HepG2 (cell line): ENCODE measurements around the gene TPGS1. TPM values are rescaled to one million over a fixed set of nuclear protein-coding genes. Genes with fewer than 3 reads are reported as not detected.

ENCODE experiments used
- ARHGAP35 ChIP-seq: sonication (generic); formaldehyde crosslinking; IDR thresholded peaks from 2 replicates; pipeline ENCODE4 v1.9.0; 2022; ENCODE audit warnings: mild to moderate bottlenecking, inconsistent platforms, moderate library complexity, missing genetic modification reagents, borderline replicate concordance
- BATF2 ChIP-seq: sonication (generic); formaldehyde crosslinking; IDR thresholded peaks from 2 replicates; pipeline ENCODE4 v1.8.0; 2022; ENCODE audit warnings: mild to moderate bottlenecking, missing genetic modification reagents, moderate library complexity
- DMAP1 ChIP-seq: IDR thresholded peaks from 2 replicates; pipeline ENCODE4 v1.6.1; 2016
- FLYWCH1 ChIP-seq: sonication (generic); formaldehyde crosslinking; IDR thresholded peaks from 2 replicates; pipeline ENCODE4 v1.8.1; 2023; ENCODE audit warnings: mild to moderate bottlenecking, missing genetic modification reagents
- MEIS2 ChIP-seq: sonication (generic); formaldehyde crosslinking; IDR thresholded peaks from 2 replicates; pipeline ENCODE4 v1.9.0; 2021; ENCODE audit warnings: mild to moderate bottlenecking, missing genetic modification reagents
- MXI1 ChIP-seq: IDR thresholded peaks from 3 replicates; pipeline ENCODE4 v1.6.1; 2012; ENCODE audit warnings: low read depth, low read length, inconsistent platforms, borderline replicate concordance
- PHF20 ChIP-seq: sonication (generic); formaldehyde crosslinking; IDR thresholded peaks from 2 replicates; pipeline ENCODE4 v1.5.0; 2020; ENCODE audit warnings: mild to moderate bottlenecking, missing genetic modification reagents
- REPIN1 ChIP-seq: sonication (generic); formaldehyde crosslinking; IDR thresholded peaks from 2 replicates; pipeline ENCODE4 v1.8.0; 2022; ENCODE audit warnings: missing genetic modification reagents, low read depth, mild to moderate bottlenecking, borderline replicate concordance
- RFXAP ChIP-seq: sonication (generic); formaldehyde crosslinking; IDR thresholded peaks from 2 replicates; pipeline ENCODE4 v1.4.0; 2020; ENCODE audit warnings: missing genetic modification reagents, borderline replicate concordance
- SOX5 ChIP-seq: IDR thresholded peaks from 2 replicates; pipeline ENCODE4 v1.6.1; 2016; ENCODE audit warnings: borderline replicate concordance
- SUZ12 ChIP-seq: fragments of 150-350 bp; IDR thresholded peaks from 2 replicates; pipeline ENCODE4 v1.6.1; 2014; ENCODE audit warnings: low read depth, low read length
- TCF7 ChIP-seq: sonication (generic); IDR thresholded peaks from 2 replicates; pipeline ENCODE4 v1.6.1; 2016; ENCODE audit warnings: antibody characterized with exemption, low read depth
- THAP11 ChIP-seq: IDR thresholded peaks from 2 replicates; pipeline ENCODE4 v1.6.1; 2016; ENCODE audit warnings: missing biosample characterization, missing genetic modification reagents
- YEATS4 ChIP-seq: sonication (generic); formaldehyde crosslinking; IDR thresholded peaks from 2 replicates; pipeline ENCODE4 v1.4.0; 2020; ENCODE audit warnings: missing genetic modification reagents, borderline replicate concordance
- ZFP36L1 ChIP-seq: sonication (generic); formaldehyde crosslinking; IDR thresholded peaks from 2 replicates; pipeline ENCODE4 v1.8.0; 2022; ENCODE audit warnings: mild to moderate bottlenecking, missing genetic modification reagents, moderate library complexity
- ZGPAT ChIP-seq: IDR thresholded peaks from 2 replicates; pipeline ENCODE4 v1.6.1; 2016; ENCODE audit warnings: mild to moderate bottlenecking
- ZNF280B ChIP-seq: sonication (generic); formaldehyde crosslinking; IDR thresholded peaks from 2 replicates; pipeline ENCODE4 v1.5.0; 2020; ENCODE audit warnings: missing genetic modification reagents, mild to moderate bottlenecking, borderline replicate concordance
- ZNF616 ChIP-seq: sonication (generic); formaldehyde crosslinking; IDR thresholded peaks from 2 replicates; pipeline ENCODE4 v1.5.0; 2020; ENCODE audit warnings: low read depth, mild to moderate bottlenecking, missing genetic modification reagents
- ZNF761 ChIP-seq: sonication (generic); formaldehyde crosslinking; conservative IDR thresholded peaks from 2 replicates; pipeline ENCODE4 v1.4.0; 2020; ENCODE audit warnings: mild to moderate bottlenecking, missing genetic modification reagents
- ZNF776 ChIP-seq: sonication (generic); formaldehyde crosslinking; IDR thresholded peaks from 2 replicates; pipeline ENCODE4 v1.4.0; 2020; ENCODE audit warnings: mild to moderate bottlenecking, missing genetic modification reagents
- ZNF83 ChIP-seq: sonication (generic); formaldehyde crosslinking; IDR thresholded peaks from 2 replicates; pipeline ENCODE4 v1.4.0; 2020; ENCODE audit warnings: missing genetic modification reagents, mild to moderate bottlenecking, borderline replicate concordance
- ZNF841 ChIP-seq: sonication (generic); formaldehyde crosslinking; IDR thresholded peaks from 2 replicates; pipeline ENCODE4 v1.8.1; 2023; ENCODE audit warnings: missing genetic modification reagents, borderline replicate concordance
- polyA plus RNA-seq, 8 experiments: library from polyadenylated mRNA; depleted of rRNA in 3 of 8; stranded (reverse) in 7 of 8; unstranded in 1 of 8; fragments of >200 nt; fragmentation: Illumina TruSeq in 4 of 8; extraction: Trizol in 4 of 8; gene quantifications; 2 replicates each; pipeline versions ENCODE4 v1.2.1 to v1.2.3, GENCODE V29; 2011 to 2016; ENCODE audit warnings: low read depth in 4 of 8, missing spikeins in 1 of 8, mixed read lengths in 1 of 8; ENCODE audit not compliant: insufficient read depth in 1 of 8
- total RNA-seq, 5 experiments: library from RNA; depleted of rRNA; stranded (reverse); fragments of >200 nt; fragmentation: Illumina TruSeq; extraction: Trizol; gene quantifications; 2 replicates each; pipeline ENCODE4 v1.2.3, GENCODE V29; 2016; ENCODE audit warnings: low read depth in 1 of 5
- TF ChIP-seq, protein P1 (sequence below): sonication (generic); formaldehyde crosslinking; IDR thresholded peaks from 2 replicates; pipeline ENCODE4 v1.5.1; 2020; ENCODE audit warnings: mild to moderate bottlenecking, missing genetic modification reagents, moderate library complexity
- TF ChIP-seq, protein P2 (sequence below): sonication (generic); formaldehyde crosslinking; IDR thresholded peaks from 2 replicates; pipeline ENCODE4 v1.4.0; 2020; ENCODE audit warnings: mild to moderate bottlenecking, missing genetic modification reagents

The TPGS1 gene
- total and polyA plus RNA-seq, 2 of the 13 experiments (the other 11 are each of a cell fraction or from before 2014, with no cell fraction given): 1.1 to 6.2 TPM

DNA sequence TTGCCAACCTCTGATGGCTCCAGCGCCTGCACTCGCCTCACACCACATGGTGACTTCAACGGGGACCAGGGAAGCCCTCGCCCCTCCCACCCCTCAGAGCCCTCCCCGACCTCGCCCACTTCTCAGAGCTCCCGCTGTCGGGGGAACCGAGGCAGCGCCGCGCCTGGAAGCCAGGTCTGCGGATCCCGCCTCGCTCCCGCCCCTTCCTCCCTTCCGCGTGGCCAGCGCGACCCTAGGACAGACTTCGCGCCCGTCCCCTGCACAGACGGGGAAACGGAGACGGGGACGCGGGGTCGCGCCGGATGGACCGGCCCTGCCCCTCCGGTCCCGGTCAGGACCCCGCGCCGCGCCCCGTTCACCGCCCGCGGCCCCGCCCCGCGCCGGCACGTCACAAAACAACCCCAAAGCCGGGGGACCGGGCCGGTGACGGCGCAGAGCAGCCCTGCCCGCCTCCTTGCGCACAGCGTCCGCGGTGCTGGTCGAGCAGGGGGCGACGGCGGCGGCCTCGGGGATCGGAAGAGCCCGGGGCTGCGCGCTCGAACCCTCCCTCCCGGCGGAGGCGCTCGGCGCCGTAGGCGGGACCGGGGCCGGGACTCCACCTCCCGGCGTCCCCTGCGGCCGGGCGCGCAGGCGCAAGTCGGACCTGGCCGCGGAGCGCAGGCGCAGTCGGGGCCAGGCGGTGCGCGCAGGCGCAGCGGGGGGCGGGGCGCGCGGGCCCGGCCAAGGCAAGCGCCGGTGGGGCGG is 23.9 kb downstream of the TPGS1 start (continued):
- TF ChIP-seq ARHGAP35 (peak; percentile 54; the same call in 1 of the 2 replicates), ZNF616 (0 out of 2 replicates have a peak, but pooled peaks have one; percentile 23), THAP11 (CRISPR knock-in tag) (peak; percentile 92), ZNF776 (CRISPR knock-in tag) (peak; percentile 83; the same call in 1 of the 2 replicates), ZNF841 (CRISPR knock-in tag) (no peak), RFXAP (CRISPR knock-in tag) (no peak), FLYWCH1 (CRISPR knock-in tag) (no peak), PHF20 (CRISPR knock-in tag) (0 out of 2 replicates have a peak, but pooled peaks have one; percentile 23), MEIS2 (CRISPR knock-in tag) (peak; percentile 23; the same call in 1 of the 2 replicates), MXI1 (peak; percentile 73; the same call in 1 of the 3 replicates), ZNF280B (CRISPR knock-in tag) (peak; percentile 65; the same call in 1 of the 2 replicates), SOX5 (CRISPR knock-in tag) (peak; percentile 15; the same call in 1 of the 2 replicates), REPIN1 (CRISPR knock-in tag) (no peak; the same call in 1 of the 2 replicates), ZGPAT (CRISPR knock-in tag) (peak; percentile 64; the same call in 1 of the 2 replicates), ZNF761 (peak; percentile 51; the same call in 1 of the 2 replicates), SUZ12 (peak; percentile 55; the same call in 1 of the 2 replicates), ZFP36L1 (CRISPR knock-in tag) (peak; percentile 27; the same call in 1 of the 2 replicates), ZNF83 (no peak), BATF2 (no peak), DMAP1 (peak; percentile 81; the same call in 1 of the 2 replicates), YEATS4 (CRISPR knock-in tag) (peak; percentile 89; the same call in 1 of the 2 replicates), TCF7 (no peak)
- TF ChIP-seq, protein P1, sequence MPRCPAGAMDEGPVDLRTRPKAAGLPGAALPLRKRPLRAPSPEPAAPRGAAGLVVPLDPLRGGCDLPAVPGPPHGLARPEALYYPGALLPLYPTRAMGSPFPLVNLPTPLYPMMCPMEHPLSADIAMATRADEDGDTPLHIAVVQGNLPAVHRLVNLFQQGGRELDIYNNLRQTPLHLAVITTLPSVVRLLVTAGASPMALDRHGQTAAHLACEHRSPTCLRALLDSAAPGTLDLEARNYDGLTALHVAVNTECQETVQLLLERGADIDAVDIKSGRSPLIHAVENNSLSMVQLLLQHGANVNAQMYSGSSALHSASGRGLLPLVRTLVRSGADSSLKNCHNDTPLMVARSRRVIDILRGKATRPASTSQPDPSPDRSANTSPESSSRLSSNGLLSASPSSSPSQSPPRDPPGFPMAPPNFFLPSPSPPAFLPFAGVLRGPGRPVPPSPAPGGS (CRISPR knock-in tag): no peak
- TF ChIP-seq, protein P2, sequence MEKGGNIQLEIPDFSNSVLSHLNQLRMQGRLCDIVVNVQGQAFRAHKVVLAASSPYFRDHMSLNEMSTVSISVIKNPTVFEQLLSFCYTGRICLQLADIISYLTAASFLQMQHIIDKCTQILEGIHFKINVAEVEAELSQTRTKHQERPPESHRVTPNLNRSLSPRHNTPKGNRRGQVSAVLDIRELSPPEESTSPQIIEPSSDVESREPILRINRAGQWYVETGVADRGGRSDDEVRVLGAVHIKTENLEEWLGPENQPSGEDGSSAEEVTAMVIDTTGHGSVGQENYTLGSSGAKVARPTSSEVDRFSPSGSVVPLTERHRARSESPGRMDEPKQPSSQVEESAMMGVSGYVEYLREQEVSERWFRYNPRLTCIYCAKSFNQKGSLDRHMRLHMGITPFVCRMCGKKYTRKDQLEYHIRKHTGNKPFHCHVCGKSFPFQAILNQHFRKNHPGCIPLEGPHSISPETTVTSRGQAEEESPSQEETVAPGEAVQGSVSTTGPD: no peak
